Cardiac muscle cell (in vitro differentiated cells and primary cell): ENCODE measurements around the gene C10orf71. TPM values are rescaled to one million over a fixed set of nuclear protein-coding genes. Genes with fewer than 3 reads are reported as not detected.

Source experiments
- DNase-seq, 2 donors: peaks; one replicate each; pipeline versions ENCODE4 v3.0.0 to v3.0.0-alpha.2; 2010 to 2017; ENCODE audit warnings: low read depth in 1 of 2, low spot score in 1 of 2
- H3K27ac ChIP-seq: fragments of 200-600 bp; sonication (generic); 2 replicates; pipeline ENCODE4 v1.5.1; 2016
- H3K27me3 ChIP-seq: fragments of 200-600 bp; sonication (generic); 2 replicates; pipeline ENCODE4 v1.6.0; 2016; ENCODE audit warnings: control low read depth
- H3K36me3 ChIP-seq: fragments of 200-600 bp; sonication (generic); 2 replicates; pipeline ENCODE4 v1.5.1; 2016; ENCODE audit warnings: control low read depth
- H3K4me1 ChIP-seq: fragments of 200-600 bp; sonication (generic); 2 replicates; pipeline ENCODE4 v1.8.1; 2017; ENCODE audit warnings: low read depth, mild to moderate bottlenecking, mixed run types
- H3K4me3 ChIP-seq: fragments of 200-600 bp; sonication (generic); 2 replicates; pipeline ENCODE4 v1.5.1; 2016; ENCODE audit warnings: mild to moderate bottlenecking
- H3K9me3 ChIP-seq: fragments of 200-600 bp; sonication (generic); 2 replicates; pipeline ENCODE4 v1.5.1; 2017; ENCODE audit warnings: low read depth, mild to moderate bottlenecking, control low read depth
- polyA plus RNA-seq: library from polyadenylated mRNA; unstranded; fragments of >200 nt; fragmentation: Nextera tagmentation; extraction: Ambion mirVana; gene quantifications from 2 replicates; pipeline ENCODE4 v1.2.1, GENCODE V29; 2016
- total RNA-seq: library from RNA; depleted of rRNA; stranded (reverse); fragments of >200 nt; gene quantifications from 2 replicates; pipeline ENCODE4 v1.2.3, GENCODE V29; 2016
- TF ChIP-seq, protein P1 (sequence below): IDR thresholded peaks from 2 replicates; pipeline ENCODE4 v1.5.1; 2012; ENCODE audit warnings: low read depth, mild to moderate bottlenecking, low read length

C10orf71 gene
- total and polyA plus RNA-seq, 2 experiments from 2014 or later, result 4.0 to 10.2 TPM

DNA sequence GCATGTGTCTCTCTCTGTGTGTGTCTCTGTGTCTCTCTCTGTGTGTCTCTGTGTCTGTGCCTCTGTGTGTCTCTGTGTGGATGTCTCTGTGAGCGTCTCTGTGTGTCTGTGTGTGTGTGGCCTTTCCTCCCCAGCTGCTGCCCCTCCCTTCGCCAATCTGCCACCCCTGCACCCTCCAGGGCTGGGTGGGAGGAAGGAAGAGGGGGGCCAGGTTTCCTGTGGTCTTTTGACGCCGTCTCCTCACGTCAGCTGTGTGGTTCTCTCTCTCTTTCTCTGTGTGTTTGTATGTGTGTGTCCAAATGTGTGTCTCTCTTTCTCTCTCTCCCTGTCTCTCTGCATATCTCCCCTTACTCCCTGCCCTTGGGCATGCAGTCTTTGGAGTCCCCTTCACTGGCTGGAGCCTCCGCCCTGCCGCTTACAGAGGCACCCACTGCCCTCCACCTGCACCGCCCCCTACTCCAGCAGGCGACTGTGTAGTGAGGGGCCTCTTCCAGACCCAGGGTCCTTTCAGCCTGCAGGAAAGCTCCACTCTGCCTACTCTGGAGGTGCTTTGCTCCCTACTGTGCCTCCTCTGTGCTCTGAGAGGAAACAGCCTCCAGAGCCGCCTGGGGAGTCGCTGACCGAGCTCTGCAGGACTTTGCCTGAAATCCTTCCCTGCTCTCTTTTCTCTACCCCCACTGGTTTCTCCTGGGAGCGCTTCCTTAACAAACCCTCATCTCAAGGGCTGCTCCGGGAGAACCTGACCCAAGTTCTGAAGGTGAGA, 44.2 kb upstream of the C10orf71 start:
- Histone ChIP-seq H3K36me3 (no peaks in the 10 kb centered on the region), H3K27me3 (no peaks in the 10 kb centered on the region), H3K9me3 (no peaks in the 10 kb centered on the region), H3K27ac (no peak overlapping the region), H3K4me1 (no peaks in the 10 kb centered on the region), H3K4me3 (no peak overlapping the region)
- TF ChIP-seq, protein P1, sequence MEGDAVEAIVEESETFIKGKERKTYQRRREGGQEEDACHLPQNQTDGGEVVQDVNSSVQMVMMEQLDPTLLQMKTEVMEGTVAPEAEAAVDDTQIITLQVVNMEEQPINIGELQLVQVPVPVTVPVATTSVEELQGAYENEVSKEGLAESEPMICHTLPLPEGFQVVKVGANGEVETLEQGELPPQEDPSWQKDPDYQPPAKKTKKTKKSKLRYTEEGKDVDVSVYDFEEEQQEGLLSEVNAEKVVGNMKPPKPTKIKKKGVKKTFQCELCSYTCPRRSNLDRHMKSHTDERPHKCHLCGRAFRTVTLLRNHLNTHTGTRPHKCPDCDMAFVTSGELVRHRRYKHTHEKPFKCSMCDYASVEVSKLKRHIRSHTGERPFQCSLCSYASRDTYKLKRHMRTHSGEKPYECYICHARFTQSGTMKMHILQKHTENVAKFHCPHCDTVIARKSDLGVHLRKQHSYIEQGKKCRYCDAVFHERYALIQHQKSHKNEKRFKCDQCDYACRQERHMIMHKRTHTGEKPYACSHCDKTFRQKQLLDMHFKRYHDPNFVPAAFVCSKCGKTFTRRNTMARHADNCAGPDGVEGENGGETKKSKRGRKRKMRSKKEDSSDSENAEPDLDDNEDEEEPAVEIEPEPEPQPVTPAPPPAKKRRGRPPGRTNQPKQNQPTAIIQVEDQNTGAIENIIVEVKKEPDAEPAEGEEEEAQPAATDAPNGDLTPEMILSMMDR, result no peak
- DNase-seq, result no peak

DNA sequence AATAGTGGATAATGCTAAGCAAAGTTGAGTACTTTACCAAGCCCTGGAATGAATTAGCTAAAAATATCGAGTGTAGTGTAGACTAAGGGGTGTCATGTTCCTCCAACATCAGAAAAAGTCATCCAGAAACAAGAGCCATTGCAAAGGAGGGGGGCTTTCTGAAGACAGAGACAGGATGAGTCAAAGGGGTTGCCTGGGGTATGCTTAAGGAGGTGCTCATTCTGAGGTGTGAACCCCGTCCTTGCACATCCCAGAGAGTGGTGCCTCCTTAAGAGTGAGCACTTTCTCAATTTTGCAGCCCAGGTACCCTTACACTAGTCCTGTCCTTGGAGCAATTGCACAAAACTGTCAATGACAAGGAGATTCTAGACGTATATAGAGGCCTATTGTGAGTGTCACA, 43.1 kb upstream of the C10orf71 start:
- no peak overlapping the region for H3K4me3 ChIP-seq
- no peak for DNase-seq
- no peaks in the 10 kb centered on the region for H3K4me1 ChIP-seq
- no peak overlapping the region for H3K27ac ChIP-seq
- TF ChIP-seq, protein P1, result no peak
- no peaks in the 10 kb centered on the region for H3K9me3 ChIP-seq
- H3K27me3 ChIP-seq, result no peaks in the 10 kb centered on the region
- H3K36me3 ChIP-seq, result no peaks in the 10 kb centered on the region

DNA sequence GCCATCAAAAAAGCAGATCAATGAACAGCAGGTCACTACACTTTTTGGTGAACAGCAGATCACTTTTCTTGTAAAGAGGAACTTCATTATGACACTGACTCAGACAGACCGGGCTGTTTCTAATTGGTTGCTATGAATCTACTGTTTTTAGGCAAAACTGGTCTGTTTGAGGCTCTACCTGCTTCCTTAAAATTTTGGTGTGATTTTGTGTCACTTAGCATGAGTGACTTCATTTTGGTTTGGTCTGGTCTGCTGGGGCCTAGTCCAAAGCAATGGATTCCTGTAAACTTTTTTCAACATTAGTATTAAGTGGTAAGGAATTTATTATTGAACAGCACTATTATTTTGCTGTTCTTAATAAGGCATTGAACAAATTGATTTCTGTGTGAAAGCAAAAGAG, 41.8 kb upstream of the C10orf71 start:
- no peaks in the 10 kb centered on the region for H3K27me3 ChIP-seq
- DNase-seq, result no peak
- TF ChIP-seq, protein P1, result no peak
- no peaks in the 10 kb centered on the region for H3K36me3 ChIP-seq
- no peak overlapping the region for H3K4me3 ChIP-seq
- no peaks in the 10 kb centered on the region for H3K4me1 ChIP-seq
- no peaks in the 10 kb centered on the region for H3K9me3 ChIP-seq
- H3K27ac ChIP-seq, result no peak overlapping the region

DNA sequence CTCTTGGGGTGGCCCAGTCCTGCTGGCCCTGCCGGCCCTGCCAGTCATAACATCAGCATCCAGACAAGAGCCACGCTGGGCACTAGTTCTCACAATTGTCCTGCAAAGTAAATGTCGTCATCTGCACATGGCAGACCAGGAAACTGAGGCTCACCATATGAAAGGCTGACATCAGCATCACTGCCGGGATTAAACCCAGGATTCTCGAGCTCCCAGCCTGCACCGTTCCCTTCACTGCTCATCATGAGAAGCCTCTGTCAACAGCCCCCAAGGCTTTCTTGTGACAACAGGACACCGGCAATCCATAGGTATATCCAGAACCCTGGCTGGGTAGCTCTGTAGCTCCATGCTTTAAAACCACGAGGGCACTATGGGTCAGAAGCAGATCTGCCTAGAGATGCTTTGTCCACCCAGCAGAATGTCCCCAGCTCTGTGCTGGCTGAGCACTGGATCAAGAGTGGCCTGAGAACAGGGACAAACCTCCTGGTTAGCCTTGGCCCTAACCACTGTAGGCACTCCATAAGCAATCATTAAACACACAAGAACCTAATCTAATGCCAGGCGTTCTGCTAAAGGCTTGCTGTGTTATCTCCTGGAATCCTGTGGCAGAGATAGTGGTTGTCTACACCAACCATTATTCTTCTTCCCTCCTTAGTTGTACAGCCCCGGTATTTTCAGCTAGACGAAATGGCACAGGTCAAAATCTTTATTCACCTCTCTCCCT, 41.2 kb upstream of the C10orf71 start:
- DNase-seq, result no peak
- H3K9me3 ChIP-seq, result no peaks in the 10 kb centered on the region
- no peaks in the 10 kb centered on the region for H3K27me3 ChIP-seq
- no peak overlapping the region for H3K27ac ChIP-seq
- no peak overlapping the region for H3K4me3 ChIP-seq
- H3K36me3 ChIP-seq, result no peaks in the 10 kb centered on the region
- TF ChIP-seq, protein P1, result no peak
- no peaks in the 10 kb centered on the region for H3K4me1 ChIP-seq

DNA sequence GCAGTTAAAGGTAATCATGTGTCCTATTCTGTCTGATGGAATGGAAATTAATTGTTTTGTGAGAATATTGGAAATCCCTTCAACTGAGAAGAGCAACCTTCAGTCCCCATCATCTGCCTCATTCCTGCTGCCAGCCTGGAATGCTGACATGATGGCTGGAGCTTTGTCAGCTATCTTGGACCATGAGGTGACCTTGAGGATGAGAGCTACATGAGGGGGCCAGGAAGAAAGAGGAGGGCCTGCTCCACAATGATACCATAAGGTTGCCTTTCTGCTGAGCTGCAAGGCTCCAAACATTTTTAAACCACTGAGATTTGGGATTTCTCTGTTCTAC, 40.7 kb upstream of the C10orf71 start:
- no peaks in the 10 kb centered on the region for H3K9me3 ChIP-seq
- H3K27me3 ChIP-seq, result no peaks in the 10 kb centered on the region
- H3K4me1 ChIP-seq, result no peaks in the 10 kb centered on the region
- DNase-seq, result no peak
- H3K36me3 ChIP-seq, result no peaks in the 10 kb centered on the region
- H3K27ac ChIP-seq, result no peak overlapping the region
- TF ChIP-seq, protein P1, result no peak
- H3K4me3 ChIP-seq, result no peak overlapping the region
